ENCODE results near the gene DRD2.

Gene DRD2

DNA sequence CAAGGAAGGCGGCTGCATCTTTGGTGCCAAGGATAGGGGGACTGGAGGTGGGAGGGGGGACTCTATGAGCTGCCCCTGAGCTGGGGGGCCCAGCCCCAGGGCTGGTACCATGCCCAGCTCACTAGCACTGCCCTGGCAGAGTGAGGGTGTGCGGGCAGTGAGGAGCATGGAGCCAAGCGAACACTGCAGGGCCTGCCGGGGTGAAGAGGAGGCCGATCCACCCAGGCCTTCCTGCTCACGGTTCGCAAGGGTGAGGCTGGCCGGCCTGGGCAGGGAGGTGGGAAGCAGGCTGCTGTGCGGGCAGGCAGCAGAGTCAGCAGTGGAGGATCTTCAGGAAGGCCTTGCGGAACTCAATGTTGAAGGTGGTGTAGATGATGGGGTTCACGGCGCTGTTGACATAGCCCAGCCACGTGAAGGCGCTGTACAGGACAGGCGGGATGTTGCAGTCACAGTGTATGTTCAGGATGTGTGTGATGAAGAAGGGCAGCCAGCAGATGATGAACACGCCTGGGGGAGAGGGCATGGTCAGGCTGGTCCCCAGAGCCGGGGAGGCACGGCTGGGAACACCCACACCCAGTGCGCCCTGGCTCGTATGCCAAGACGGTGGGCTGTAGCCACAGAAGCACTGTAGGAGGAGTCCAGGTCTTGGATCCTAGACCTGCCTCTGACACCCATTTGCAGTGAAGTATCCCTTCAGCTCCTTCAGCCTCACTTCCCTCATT, 64.6 kb downstream of the DRD2 start:
- TF ChIP-seq, protein P1, sequence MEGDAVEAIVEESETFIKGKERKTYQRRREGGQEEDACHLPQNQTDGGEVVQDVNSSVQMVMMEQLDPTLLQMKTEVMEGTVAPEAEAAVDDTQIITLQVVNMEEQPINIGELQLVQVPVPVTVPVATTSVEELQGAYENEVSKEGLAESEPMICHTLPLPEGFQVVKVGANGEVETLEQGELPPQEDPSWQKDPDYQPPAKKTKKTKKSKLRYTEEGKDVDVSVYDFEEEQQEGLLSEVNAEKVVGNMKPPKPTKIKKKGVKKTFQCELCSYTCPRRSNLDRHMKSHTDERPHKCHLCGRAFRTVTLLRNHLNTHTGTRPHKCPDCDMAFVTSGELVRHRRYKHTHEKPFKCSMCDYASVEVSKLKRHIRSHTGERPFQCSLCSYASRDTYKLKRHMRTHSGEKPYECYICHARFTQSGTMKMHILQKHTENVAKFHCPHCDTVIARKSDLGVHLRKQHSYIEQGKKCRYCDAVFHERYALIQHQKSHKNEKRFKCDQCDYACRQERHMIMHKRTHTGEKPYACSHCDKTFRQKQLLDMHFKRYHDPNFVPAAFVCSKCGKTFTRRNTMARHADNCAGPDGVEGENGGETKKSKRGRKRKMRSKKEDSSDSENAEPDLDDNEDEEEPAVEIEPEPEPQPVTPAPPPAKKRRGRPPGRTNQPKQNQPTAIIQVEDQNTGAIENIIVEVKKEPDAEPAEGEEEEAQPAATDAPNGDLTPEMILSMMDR (IDR thresholded peaks at IDR 0.05; ENCODE audit: low read length), result no peak
- TF ChIP-seq EZH2 (optimal IDR thresholded peaks at IDR 0.05; ENCODE audit: low read depth, low read length) (no peak), EZH2phosphoT487 (IDR thresholded peaks at IDR 0.05; ENCODE audit: low read length) (no peak)
- no peak overlapping the region for H3K9ac ChIP-seq (ENCODE audit: low read length)

DNA sequence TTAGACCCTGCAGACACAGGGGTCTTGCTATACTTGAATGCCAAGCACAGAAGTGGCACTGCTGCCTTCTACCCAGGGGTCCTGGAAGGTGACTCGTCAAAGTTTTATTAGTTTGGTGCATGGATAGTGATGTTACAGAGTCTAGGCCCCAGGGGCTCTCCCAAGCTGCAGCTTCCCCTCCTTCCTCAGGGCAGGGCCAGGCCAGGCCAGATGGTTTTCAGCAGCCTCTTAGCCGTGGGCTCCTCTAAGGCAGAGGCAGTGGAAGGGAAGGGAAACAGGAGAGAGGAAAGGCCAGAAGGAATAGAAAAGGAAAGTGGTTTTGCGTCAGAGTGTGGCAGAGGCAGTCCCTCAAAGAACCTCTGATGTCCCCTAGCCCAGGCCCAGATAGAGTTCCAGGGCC, 65.7 kb downstream of the DRD2 start:
- no peak overlapping the region for H2AFZ ChIP-seq (ENCODE audit: low read length)
- H3K4me1 ChIP-seq (ENCODE audit: low read length), result no peaks in the 10 kb centered on the region
- no peaks in the 10 kb centered on the region for H4K20me1 ChIP-seq (ENCODE audit: insufficient read depth, low read length)
- H3K79me2 ChIP-seq (ENCODE audit: low read length), result no peaks in the 10 kb centered on the region
- no peaks in the 10 kb centered on the region for H3F3A ChIP-seq (ENCODE audit: insufficient read depth, low read length)
- no peak overlapping the region for H3K27ac ChIP-seq (ENCODE audit: low read length)
- H3K9me2 ChIP-seq (replicated peaks; ENCODE audit: insufficient read depth, low read length), result no peaks in the 10 kb centered on the region
- no peaks in the 10 kb centered on the region for H3K27me3 ChIP-seq (replicated peaks; ENCODE audit: insufficient read depth, low read length)
- H3K9me3 ChIP-seq (replicated peaks; ENCODE audit: insufficient read depth, low read length), result no peaks in the 10 kb centered on the region
- no peak for DNase-seq
- TF ChIP-seq EZH2phosphoT487 (IDR thresholded peaks at IDR 0.05; ENCODE audit: low read length) (no peak), EZH2 (optimal IDR thresholded peaks at IDR 0.05; ENCODE audit: low read depth, low read length) (no peak)
- TF ChIP-seq, protein P1 (IDR thresholded peaks at IDR 0.05; ENCODE audit: low read length), result no peak
- no peak overlapping the region for H3K4me2 ChIP-seq (ENCODE audit: low read depth, low read length)
- H3K9ac ChIP-seq (ENCODE audit: low read length), result no peak overlapping the region
- no peaks in the 10 kb centered on the region for H3K36me3 ChIP-seq (replicated peaks; ENCODE audit: insufficient read depth, low read length)
- no peak overlapping the region for H3K4me3 ChIP-seq (ENCODE audit: low read length)

More for the DNA sequence above, 64.6 kb downstream of the DRD2 start:
- Histone ChIP-seq H3K9me2 (replicated peaks; ENCODE audit: insufficient read depth, low read length) (no peaks in the 10 kb centered on the region), H3K4me3 (ENCODE audit: low read length) (no peak overlapping the region), H3K27ac (ENCODE audit: low read length) (no peak overlapping the region), H3K79me2 (ENCODE audit: low read length) (no peaks in the 10 kb centered on the region), H3K27me3 (replicated peaks; ENCODE audit: insufficient read depth, low read length) (no peaks in the 10 kb centered on the region), H3F3A (ENCODE audit: insufficient read depth, low read length) (no peaks in the 10 kb centered on the region), H3K9me3 (replicated peaks; ENCODE audit: insufficient read depth, low read length) (no peaks in the 10 kb centered on the region), H3K36me3 (replicated peaks; ENCODE audit: insufficient read depth, low read length) (no peaks in the 10 kb centered on the region), H3K4me2 (ENCODE audit: low read depth, low read length) (no peak overlapping the region), H2AFZ (ENCODE audit: low read length) (no peak overlapping the region), H4K20me1 (ENCODE audit: insufficient read depth, low read length) (no peaks in the 10 kb centered on the region), H3K4me1 (ENCODE audit: low read length) (no peaks in the 10 kb centered on the region)
- no peak for DNase-seq

DNA sequence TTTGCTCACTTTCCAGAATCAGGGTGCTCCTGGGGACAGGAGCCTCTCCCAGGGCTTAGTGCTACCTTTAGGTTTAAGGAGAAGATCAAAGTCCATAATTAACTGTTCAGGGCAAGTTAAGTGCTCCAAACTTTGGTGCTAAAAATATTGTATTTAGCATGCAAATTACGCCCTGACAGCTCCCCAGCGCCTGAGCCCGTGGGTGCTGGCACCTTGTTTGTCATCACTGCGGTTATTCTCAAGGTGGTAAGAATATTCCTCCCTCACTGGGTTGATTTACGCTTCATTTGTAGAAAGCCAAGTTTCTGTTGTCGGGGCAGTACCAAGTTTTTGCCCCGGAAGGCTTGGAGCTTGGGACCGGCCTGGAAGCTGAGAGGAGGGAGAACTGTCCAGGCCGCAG, 66.3 kb downstream of the DRD2 start:
- H3K9ac ChIP-seq (ENCODE audit: low read length), result no peak overlapping the region
- H3K79me2 ChIP-seq (ENCODE audit: low read length), result no peaks in the 10 kb centered on the region
- H3K9me3 ChIP-seq (replicated peaks; ENCODE audit: insufficient read depth, low read length), result no peaks in the 10 kb centered on the region
- no peaks in the 10 kb centered on the region for H3K4me1 ChIP-seq (ENCODE audit: low read length)
- no peak for DNase-seq
- H3K27me3 ChIP-seq (replicated peaks; ENCODE audit: insufficient read depth, low read length), result no peaks in the 10 kb centered on the region
- H3K4me3 ChIP-seq (ENCODE audit: low read length), result no peak overlapping the region
- no peak overlapping the region for H3K4me2 ChIP-seq (ENCODE audit: low read depth, low read length)
- no peaks in the 10 kb centered on the region for H4K20me1 ChIP-seq (ENCODE audit: insufficient read depth, low read length)
- no peaks in the 10 kb centered on the region for H3F3A ChIP-seq (ENCODE audit: insufficient read depth, low read length)
- no peaks in the 10 kb centered on the region for H3K9me2 ChIP-seq (replicated peaks; ENCODE audit: insufficient read depth, low read length)
- no peak overlapping the region for H3K27ac ChIP-seq (ENCODE audit: low read length)
- H3K36me3 ChIP-seq (replicated peaks; ENCODE audit: insufficient read depth, low read length), result no peaks in the 10 kb centered on the region
- TF ChIP-seq EZH2 (optimal IDR thresholded peaks at IDR 0.05; ENCODE audit: low read depth, low read length) (no peak), EZH2phosphoT487 (IDR thresholded peaks at IDR 0.05; ENCODE audit: low read length) (no peak)
- TF ChIP-seq, protein P1 (IDR thresholded peaks at IDR 0.05; ENCODE audit: low read length), result no peak
- no peak overlapping the region for H2AFZ ChIP-seq (ENCODE audit: low read length)

All from MM.1S (cell line).